ENCODE results near the gene RBFOX2. TPM values are rescaled to one million over a fixed set of nuclear protein-coding genes. Genes with fewer than 3 reads are reported as not detected.
"Not testable (repeated sequence)": the region's sequence is repeated elsewhere in the genome, so short reads cannot be mapped to it uniquely, and the experiment has no call there.

The RBFOX2 gene
- polyA plus RNA-seq, 3 donors, result 123 to 136 (median 132) TPM

GRCh38 chr22:35749808-35750207 lies 278.8 kb downstream of the RBFOX2 start:
- no peak for DNase-seq (ENCODE audit: low read depth in 3 of 3, low spot score in 2 of 3)

- DNase-seq (ENCODE audit: low read depth in 3 of 3, low spot score in 2 of 3), result no peak
Observed at GRCh38 chr22:35746946-35747703, 281.5 kb downstream of the RBFOX2 start.

- no peak for DNase-seq (ENCODE audit: low read depth in 3 of 3, low spot score in 2 of 3)
Observed at GRCh38 chr22:35746248-35746647, 282.4 kb downstream of the RBFOX2 start.

GRCh38 chr22:35743326-35743860 lies 285.2 kb downstream of the RBFOX2 start:
- no peak for DNase-seq (ENCODE audit: low read depth in 3 of 3, low spot score in 2 of 3)

GRCh38 chr22:35742342-35743100 lies 286.1 kb downstream of the RBFOX2 start:
- no peak for DNase-seq (ENCODE audit: low read depth in 3 of 3, low spot score in 2 of 3)

- no peak for DNase-seq (ENCODE audit: low read depth in 3 of 3, low spot score in 2 of 3)
Observed at GRCh38 chr22:35740616-35741015, 288.0 kb downstream of the RBFOX2 start.

GRCh38 chr22:35739931-35740380 lies 288.7 kb downstream of the RBFOX2 start:
- no peak for DNase-seq (ENCODE audit: low read depth in 3 of 3, low spot score in 2 of 3)

- no peak for DNase-seq (ENCODE audit: low read depth in 3 of 3, low spot score in 2 of 3)
Observed at GRCh38 chr22:35739076-35739930, 289.3 kb downstream of the RBFOX2 start.

GRCh38 chr22:35737886-35738285 lies 290.7 kb downstream of the RBFOX2 start:
- DNase-seq (ENCODE audit: low read depth in 3 of 3, low spot score in 2 of 3), result not testable (repeated sequence)

GRCh38 chr22:35736701-35737100 lies 291.9 kb downstream of the RBFOX2 start:
- no peak for DNase-seq (ENCODE audit: low read depth in 3 of 3, low spot score in 2 of 3)

DNA sequence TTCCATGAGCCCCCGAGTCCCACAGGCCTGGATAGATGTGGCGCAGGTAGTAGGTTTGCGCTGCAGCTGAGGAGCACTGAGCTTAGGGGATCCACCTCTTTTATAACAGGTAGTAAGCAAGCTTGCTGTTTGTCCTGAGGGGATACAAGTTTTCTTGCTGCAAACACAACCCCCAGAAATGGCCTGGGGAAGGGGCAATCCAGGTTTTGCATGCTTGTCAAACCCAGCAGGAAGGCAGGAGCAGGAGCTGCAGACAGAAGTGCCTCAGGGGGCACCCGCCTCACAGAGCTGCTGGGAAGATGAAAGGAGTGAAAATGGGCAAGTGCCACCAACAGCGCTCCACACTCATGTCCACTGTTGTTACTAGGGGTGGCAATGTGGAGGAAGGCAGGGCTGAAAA lies 292.5 kb downstream of the RBFOX2 start:
- no peak for DNase-seq (ENCODE audit: low read depth in 3 of 3, low spot score in 2 of 3)

- no peak for DNase-seq (ENCODE audit: low read depth in 3 of 3, low spot score in 2 of 3)
Observed at GRCh38 chr22:35735542-35735941, 293.1 kb downstream of the RBFOX2 start.

DNA sequence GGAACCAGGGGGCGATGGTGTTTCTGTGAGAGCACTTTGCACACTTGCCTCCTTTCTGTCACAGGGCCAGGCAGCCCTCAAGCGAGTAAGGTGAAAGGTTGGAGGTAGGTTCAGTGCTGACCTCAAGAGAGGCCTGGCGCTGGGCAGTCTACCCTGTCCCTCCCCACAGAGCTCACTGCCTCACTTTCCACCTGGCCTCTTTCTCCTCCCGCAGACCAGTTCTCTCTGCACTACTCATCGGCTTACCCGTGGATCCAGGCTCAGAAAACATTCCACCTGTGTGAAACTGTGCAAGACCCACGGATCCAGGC lies 294.2 kb downstream of the RBFOX2 start:
- no peak for DNase-seq (ENCODE audit: low read depth in 3 of 3, low spot score in 2 of 3)

- no peak for DNase-seq (ENCODE audit: low read depth in 3 of 3, low spot score in 2 of 3)
Observed at GRCh38 chr22:35733791-35734516, 294.7 kb downstream of the RBFOX2 start.

DNA sequence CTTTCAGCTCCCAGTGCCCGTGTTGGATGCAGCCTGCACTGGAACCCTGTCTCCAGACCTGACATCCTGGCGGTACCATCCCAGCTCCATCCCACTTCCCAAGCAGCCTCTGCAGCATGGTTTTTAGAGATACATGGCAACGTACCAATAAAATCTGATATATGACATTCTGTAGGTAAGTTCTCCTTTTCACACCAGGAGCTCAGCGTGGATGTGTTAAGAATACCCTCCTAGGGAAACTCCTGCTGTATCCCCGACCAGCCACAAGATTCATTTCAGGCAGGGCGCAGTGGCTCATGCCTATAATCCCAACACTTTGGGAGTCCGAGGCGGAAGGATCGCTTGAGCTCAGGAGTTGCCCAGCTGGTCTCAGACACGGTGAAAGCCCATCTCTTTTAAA lies 295.6 kb downstream of the RBFOX2 start:
- no peak for DNase-seq (ENCODE audit: low read depth in 3 of 3, low spot score in 2 of 3)

DNA sequence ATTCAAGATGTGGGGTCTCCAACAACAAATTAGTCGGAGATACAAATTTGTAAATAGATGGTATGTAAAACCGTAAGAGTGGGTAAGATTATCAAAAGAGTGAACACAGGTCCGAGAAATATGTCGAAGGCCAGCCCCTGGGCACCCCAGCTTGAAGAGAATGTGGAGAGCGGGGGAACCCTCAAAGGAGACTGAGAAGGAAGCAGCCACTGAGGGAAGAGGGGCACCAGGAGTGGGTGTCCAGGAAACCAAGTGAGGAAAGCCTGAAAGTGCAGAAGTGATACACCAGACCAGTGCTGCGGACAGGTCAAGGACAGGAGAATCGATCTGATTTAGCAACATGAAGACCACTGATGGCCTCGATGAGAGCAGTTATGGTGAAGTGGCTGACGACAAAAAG lies 296.5 kb downstream of the RBFOX2 start:
- DNase-seq (ENCODE audit: low read depth in 3 of 3, low spot score in 2 of 3), result no peak

- no peak for DNase-seq (ENCODE audit: low read depth in 3 of 3, low spot score in 2 of 3)
Observed at GRCh38 chr22:35731321-35731720, 297.3 kb downstream of the RBFOX2 start.

DNA sequence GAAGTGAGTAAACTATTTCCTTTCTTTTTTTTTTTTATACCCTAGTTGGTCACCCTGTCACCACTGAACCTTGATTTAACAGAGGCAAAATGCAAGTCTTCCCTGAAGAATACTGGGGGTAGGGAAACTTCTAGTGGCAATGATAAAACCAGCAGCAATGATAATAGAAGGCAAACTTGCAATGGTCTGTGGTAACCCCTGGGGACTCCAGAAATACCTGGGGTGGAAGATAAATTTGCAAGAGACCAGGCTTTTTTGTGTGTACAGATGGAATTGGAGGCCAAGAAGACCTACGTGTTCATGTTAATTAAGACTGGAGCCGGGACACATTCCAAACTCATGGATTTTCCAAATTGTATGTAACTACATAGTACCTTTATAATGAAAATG lies 299.3 kb downstream of the RBFOX2 start:
- no peak for DNase-seq (ENCODE audit: low read depth in 3 of 3, low spot score in 2 of 3)

DNA sequence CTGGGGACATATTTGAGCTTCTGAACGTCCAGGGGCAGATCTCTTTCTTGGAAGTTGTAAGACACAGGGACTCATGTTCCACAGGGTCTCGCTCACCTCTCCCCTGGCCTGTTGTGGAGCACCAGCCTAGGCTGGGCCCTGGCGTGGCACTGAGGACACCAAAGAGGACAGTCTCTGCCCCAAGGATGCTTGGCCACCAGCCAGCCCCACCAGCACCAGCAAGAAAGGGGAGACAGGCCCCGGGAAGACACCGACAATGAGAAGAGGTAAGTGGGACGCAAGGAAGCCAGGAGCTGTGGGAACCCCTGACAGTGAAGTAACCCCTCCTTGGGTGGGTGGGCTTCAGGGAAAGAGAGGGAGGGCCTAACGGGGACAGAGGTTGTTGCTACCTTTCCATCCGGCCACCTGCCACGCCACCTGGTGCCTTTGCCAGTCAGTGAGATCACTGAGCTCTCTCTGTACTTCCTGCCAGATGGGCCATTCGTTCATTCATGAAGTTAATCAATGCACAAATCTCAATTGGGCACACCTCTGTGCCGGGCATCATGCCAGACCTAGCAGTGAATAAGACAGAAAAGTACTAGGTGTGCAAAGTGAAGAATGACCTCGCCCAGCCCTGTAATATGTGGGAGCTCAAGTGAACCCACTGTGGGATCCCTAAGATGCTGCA lies 299.9 kb downstream of the RBFOX2 start:
- no peak for DNase-seq (ENCODE audit: low read depth in 3 of 3, low spot score in 2 of 3)

- no peak for DNase-seq (ENCODE audit: low read depth in 3 of 3, low spot score in 2 of 3)
Observed at GRCh38 chr22:35727436-35727835, 301.2 kb downstream of the RBFOX2 start.
